Immature natural killer cell (primary cell): ENCODE results near the gene SGCD. TPM values are rescaled to one million over a fixed set of nuclear protein-coding genes. Genes with fewer than 3 reads are reported as not detected.

ENCODE experiments used
- DNase-seq, 3 donors: peaks; one replicate each; pipeline ENCODE4 v3.0.0; 2022; ENCODE audit warnings: mixed read lengths in 1 of 3
- H3K27ac Mint-ChIP-seq, 6 donors: one replicate each; pipeline ENCODE4 v1.8.0; 2020; ENCODE audit warnings: mixed read lengths in 6 of 6, mild to moderate bottlenecking in 5 of 6, inconsistent platforms in 4 of 6, moderate library complexity in 3 of 6
- H3K27me3 Mint-ChIP-seq, 3 donors: one replicate each; pipeline ENCODE4 v1.8.0; 2020 to 2021; ENCODE audit warnings: low read depth in 3 of 3, mild to moderate bottlenecking in 3 of 3, mixed read lengths in 3 of 3, moderate library complexity in 3 of 3, inconsistent platforms in 1 of 3
- H3K36me3 Mint-ChIP-seq, 3 donors: one replicate each; pipeline ENCODE4 v1.8.0; 2020; ENCODE audit warnings: mixed read lengths in 3 of 3, inconsistent platforms in 2 of 3, mild to moderate bottlenecking in 2 of 3
- H3K4me1 Mint-ChIP-seq, 2 donors: one replicate each; pipeline ENCODE4 v1.8.0; 2020; ENCODE audit warnings: inconsistent platforms in 2 of 2, mild to moderate bottlenecking in 2 of 2, mixed read lengths in 2 of 2, moderate library complexity in 1 of 2
- H3K4me3 Mint-ChIP-seq, 5 donors: one replicate each; pipeline ENCODE4 v1.8.0; 2020; ENCODE audit warnings: mild to moderate bottlenecking in 5 of 5, mixed read lengths in 5 of 5, inconsistent platforms in 3 of 5, moderate library complexity in 3 of 5
- H3K9me3 Mint-ChIP-seq, 6 donors: one replicate each; pipeline ENCODE4 v1.8.0; 2020; ENCODE audit warnings: mild to moderate bottlenecking in 6 of 6, mixed read lengths in 6 of 6, inconsistent platforms in 4 of 6, moderate library complexity in 3 of 6
- polyA plus RNA-seq, 3 donors: library from polyadenylated mRNA; unstranded; fragments of 300-500 nt; fragmentation: Illumina TruSeq; gene quantifications; one replicate each; pipeline ENCODE4 v1.2.3, GENCODE V29; 2021

Gene SGCD
- polyA plus RNA-seq, 3 donors from 2014 or later: 0.09 to 0.34 TPM; not detected in 1

DNA sequence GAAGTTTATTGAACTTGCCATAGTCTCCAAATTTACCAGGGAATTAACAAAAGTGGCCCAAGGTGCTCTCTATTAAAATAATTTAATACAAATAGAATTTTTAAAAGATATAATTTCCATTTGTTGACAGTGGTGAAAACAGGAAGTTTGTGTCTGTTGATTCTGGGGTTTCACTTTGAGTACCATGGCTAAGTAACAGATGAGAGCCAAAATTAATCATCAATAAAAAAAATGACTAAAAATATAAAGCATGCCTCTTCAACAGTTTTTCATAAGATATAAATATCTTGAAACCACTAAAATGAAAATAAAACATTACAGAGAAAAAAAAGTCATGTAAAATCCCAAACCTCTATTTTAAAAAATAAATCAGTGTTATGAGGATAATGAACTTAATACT is 49.8 kb downstream of the SGCD start:
- no peaks in the 10 kb centered on the region for H3K4me1 Mint-ChIP-seq
- peaks cover 0 to 3% (median 0%) of the 10 kb centered on the region in 3 donors for H3K36me3 Mint-ChIP-seq
- DNase-seq: no peak
- no peak overlapping the region for H3K4me3 Mint-ChIP-seq
- no peaks in the 10 kb centered on the region for H3K9me3 Mint-ChIP-seq
- H3K27me3 Mint-ChIP-seq: peaks cover 1 to 4% (median 2%) of the 10 kb centered on the region in 3 donors
- H3K27ac Mint-ChIP-seq: no peak overlapping the region

DNA sequence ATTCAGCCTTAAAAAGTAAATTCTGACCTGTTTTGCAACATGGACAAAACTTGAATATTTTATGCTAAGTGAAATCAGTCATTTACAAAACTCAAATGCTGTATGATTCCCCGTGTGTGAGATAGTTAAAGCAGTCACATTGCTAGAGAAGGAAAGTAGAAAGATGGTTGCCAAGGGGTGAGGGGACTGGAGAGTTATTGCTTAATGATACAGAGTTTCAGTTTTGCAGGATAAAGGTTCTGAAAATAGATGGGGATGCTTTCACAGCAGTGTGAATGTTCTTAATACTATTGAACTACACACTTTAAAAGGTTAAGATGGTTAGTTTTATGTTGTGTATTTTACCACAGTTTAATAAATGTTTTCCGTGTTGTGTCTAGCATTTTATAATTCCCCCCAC is 51.2 kb downstream of the SGCD start:
- no peak for DNase-seq
- H3K4me1 Mint-ChIP-seq: no peaks in the 10 kb centered on the region
- H3K4me3 Mint-ChIP-seq: no peak overlapping the region
- no peak overlapping the region for H3K27ac Mint-ChIP-seq
- peaks cover 0 to 3% (median 0%) of the 10 kb centered on the region in 3 donors for H3K36me3 Mint-ChIP-seq
- H3K9me3 Mint-ChIP-seq: no peaks in the 10 kb centered on the region
- H3K27me3 Mint-ChIP-seq: peaks cover 1 to 4% (median 2%) of the 10 kb centered on the region in 3 donors

DNA sequence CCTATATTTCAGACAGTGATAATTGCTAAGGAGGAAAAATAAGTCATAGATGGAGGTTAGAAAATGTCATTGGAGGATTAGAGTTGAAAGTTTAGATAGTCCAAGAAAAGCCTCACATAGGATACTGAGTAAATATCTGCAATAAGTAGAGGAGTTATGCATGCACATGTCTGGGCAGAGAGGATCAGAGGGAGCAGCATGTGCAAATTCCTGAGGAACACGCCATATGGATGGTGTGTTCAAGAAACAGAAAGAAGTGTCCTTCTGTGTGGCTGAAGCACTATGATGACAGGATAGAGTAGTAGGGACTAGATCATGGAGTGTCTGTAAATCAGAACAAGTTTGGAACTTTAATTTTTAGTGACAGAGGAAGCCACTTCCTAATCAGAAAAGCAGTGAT is 52.2 kb downstream of the SGCD start:
- DNase-seq: no peak
- H3K27ac Mint-ChIP-seq: no peak overlapping the region

DNA sequence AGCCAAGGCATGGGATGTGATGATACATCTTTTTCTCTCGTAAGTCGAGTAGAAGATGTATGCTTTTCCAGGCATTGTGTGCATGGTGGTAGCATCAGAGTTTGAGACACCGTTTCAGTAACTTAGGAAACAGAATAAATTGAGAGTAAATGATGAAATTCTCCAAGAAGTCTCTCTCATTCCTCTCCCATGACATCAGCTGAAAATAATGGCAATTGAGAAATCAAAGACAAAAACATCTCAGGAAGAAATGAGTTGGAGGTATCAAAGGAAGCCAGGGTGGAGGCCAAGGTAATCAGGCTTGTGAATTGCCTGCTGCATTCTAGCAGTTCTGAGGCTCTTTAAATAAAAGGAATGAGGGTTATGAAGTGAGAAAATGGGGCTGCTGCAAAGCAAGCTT is 53.9 kb downstream of the SGCD start:
- Mint-ChIP-seq H3K36me3 (no peaks in the 10 kb centered on the region), H3K4me3 (no peak overlapping the region), H3K4me1 (no peaks in the 10 kb centered on the region), H3K27ac (no peak overlapping the region), H3K9me3 (no peaks in the 10 kb centered on the region), H3K27me3 (peaks cover 1 to 4% (median 2%) of the 10 kb centered on the region in 3 donors)
- no peak for DNase-seq

More for the DNA sequence above, 52.2 kb downstream of the SGCD start:
- Mint-ChIP-seq H3K27me3 (peaks cover 1 to 4% (median 2%) of the 10 kb centered on the region in 3 donors), H3K36me3 (peaks cover 0 to 3% (median 0%) of the 10 kb centered on the region in 3 donors), H3K4me3 (no peak overlapping the region), H3K4me1 (no peaks in the 10 kb centered on the region), H3K9me3 (no peaks in the 10 kb centered on the region)

DNA sequence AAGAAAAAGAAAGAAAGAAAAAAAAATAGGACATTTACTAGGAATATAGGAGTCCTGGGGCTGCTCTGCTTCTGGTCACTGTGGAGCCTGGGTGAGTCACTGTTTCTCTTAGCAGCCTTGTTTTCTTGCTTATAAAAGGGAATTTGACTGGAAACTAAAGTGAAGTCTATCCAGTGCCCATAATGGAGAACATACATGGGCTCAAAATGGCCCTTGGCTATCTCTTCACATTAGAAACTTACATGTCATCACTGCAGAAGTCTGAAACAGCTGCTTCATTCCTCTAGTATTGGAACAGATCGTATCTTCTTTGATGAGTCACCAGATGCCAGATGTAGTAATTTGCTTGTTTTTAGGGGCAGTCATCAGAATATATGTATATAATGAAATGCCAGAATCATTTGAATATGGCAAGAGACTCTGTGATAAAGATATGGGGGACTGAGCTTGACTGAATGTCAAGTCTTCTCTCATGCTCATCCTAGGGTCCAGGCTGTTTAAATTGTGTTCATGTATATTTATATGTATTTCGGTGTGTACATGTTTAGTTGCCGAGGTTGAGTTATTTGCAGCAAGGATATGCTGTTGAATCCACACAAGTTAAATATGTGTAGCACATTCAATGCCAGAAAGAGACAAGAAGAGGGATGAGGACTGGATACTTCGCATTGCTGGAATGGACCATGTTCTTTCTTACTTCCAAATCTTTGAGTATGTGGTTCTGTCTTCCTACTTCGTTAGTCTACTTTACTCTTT is 56.7 kb downstream of the SGCD start:
- no peak overlapping the region for H3K27ac Mint-ChIP-seq
- H3K9me3 Mint-ChIP-seq: no peaks in the 10 kb centered on the region
- H3K4me1 Mint-ChIP-seq: no peaks in the 10 kb centered on the region
- no peak overlapping the region for H3K4me3 Mint-ChIP-seq
- peaks cover 0 to 1% (median 0%) of the 10 kb centered on the region in 3 donors for H3K27me3 Mint-ChIP-seq
- DNase-seq: no peak
- no peaks in the 10 kb centered on the region for H3K36me3 Mint-ChIP-seq

DNA sequence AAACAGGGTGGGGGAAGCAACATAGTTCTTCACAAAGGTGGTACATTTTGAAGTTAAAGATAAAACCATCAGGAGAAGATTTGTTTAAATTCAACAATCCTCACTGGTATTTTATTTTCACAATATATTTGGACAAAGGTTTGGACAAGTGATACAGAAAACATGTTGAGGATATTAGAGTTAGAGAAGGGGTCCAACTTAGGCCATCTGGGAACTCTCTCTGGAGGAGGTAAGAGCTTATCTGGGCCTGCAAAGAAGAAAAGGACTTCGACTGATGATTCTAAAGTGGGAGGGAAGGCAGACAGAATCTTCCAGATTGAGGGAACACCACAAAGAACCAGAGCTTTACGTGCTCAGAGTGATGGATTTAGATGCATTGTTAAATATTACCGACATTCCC is 58.5 kb downstream of the SGCD start:
- Mint-ChIP-seq H3K36me3 (no peaks in the 10 kb centered on the region), H3K27me3 (peaks cover 0 to 5% (median 0%) of the 10 kb centered on the region in 3 donors), H3K27ac (no peak overlapping the region), H3K4me3 (no peak overlapping the region), H3K9me3 (no peaks in the 10 kb centered on the region), H3K4me1 (no peaks in the 10 kb centered on the region)
- DNase-seq: no peak

DNA sequence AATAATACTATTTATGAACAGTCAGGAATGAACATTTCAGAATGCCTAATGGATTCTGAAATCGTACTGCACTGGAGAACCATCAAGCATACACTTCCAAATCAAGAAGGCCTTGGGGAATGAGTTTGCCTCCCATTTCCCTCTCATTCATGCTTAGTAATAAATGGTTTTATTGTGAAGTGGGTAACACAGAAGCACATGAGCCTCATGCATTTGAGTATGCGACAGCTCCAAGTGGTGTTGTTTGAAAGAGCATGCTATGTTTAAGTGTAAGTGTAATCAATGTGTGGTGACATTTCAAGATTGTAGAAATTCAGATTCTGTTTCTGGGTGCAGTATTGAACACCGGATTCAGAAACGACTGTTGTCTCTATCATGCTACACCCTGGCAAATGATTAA is 60.0 kb downstream of the SGCD start:
- no peak overlapping the region for H3K4me3 Mint-ChIP-seq
- peaks cover 0 to 5% (median 2%) of the 10 kb centered on the region in 3 donors for H3K27me3 Mint-ChIP-seq
- no peak overlapping the region for H3K27ac Mint-ChIP-seq
- H3K4me1 Mint-ChIP-seq: no peaks in the 10 kb centered on the region
- no peaks in the 10 kb centered on the region for H3K36me3 Mint-ChIP-seq
- H3K9me3 Mint-ChIP-seq: no peaks in the 10 kb centered on the region
- no peak for DNase-seq

DNA sequence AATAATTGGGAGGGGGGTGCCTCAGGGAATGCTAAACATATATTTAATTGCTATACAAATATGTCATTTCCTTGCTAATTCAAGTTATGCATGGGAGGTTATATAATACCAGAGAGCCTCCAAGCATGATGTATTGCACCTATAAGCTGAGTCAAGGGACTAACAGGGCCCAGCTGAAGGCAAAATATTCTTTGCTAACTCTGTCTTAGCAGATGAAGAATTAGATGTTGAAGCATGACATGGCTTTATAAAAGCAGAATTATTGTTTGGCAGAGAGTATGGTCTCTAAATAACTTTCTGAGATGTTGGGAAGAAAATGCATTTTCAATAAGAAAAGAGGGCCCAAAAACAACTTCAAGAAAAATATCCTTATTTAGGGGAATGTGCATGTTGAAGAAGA is 60.4 kb downstream of the SGCD start:
- no peak for DNase-seq
- peaks cover 0 to 5% (median 2%) of the 10 kb centered on the region in 3 donors for H3K27me3 Mint-ChIP-seq
- no peak overlapping the region for H3K4me3 Mint-ChIP-seq
- no peaks in the 10 kb centered on the region for H3K4me1 Mint-ChIP-seq
- H3K27ac Mint-ChIP-seq: no peak overlapping the region
- no peaks in the 10 kb centered on the region for H3K9me3 Mint-ChIP-seq
- H3K36me3 Mint-ChIP-seq: no peaks in the 10 kb centered on the region

DNA sequence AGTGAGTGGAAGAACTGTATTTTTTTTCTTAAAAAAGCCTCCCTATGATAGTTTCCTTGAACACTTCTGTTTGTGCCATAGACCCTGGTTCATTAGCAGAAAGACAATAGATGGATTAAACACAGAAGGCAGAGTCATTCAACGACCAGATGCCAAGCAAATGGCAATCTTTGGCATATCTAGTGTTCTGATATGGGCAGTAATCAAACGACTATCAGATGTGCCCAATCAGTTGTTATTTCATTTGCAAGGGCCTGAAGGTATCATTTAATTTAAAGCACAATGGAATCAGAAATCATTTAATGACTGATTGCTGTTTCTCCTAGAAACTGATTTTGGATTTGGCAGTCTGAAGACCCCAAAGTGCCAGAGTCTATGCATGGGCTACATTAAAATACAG is 61.3 kb downstream of the SGCD start:
- Mint-ChIP-seq H3K4me1 (no peaks in the 10 kb centered on the region), H3K36me3 (no peaks in the 10 kb centered on the region), H3K9me3 (no peaks in the 10 kb centered on the region), H3K27ac (no peak overlapping the region), H3K27me3 (peaks cover 0 to 5% (median 2%) of the 10 kb centered on the region in 3 donors), H3K4me3 (no peak overlapping the region)
- no peak for DNase-seq

DNA sequence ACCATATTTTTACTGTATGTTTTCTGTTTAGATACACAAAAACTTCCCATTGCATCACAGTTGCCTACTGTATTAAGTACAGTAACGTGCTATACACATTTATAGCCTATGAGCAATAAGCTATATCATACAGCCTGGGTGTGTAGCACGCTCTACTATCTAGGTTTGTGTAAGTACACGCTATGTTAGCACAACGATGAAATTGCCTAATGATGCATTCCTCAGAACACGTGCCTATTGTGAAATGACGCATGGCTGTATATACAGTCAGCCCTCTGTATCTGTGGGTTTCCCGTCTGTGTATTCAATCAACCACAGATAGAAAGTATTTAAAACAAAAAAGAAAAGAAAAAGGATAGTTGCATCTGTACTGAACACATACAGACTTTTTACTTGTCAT is 64.2 kb downstream of the SGCD start:
- Mint-ChIP-seq H3K4me3 (no peak overlapping the region), H3K36me3 (no peaks in the 10 kb centered on the region), H3K4me1 (no peaks in the 10 kb centered on the region), H3K27me3 (peaks cover 0 to 5% (median 4%) of the 10 kb centered on the region in 3 donors), H3K27ac (no peak overlapping the region), H3K9me3 (no peaks in the 10 kb centered on the region)
- no peak for DNase-seq

DNA sequence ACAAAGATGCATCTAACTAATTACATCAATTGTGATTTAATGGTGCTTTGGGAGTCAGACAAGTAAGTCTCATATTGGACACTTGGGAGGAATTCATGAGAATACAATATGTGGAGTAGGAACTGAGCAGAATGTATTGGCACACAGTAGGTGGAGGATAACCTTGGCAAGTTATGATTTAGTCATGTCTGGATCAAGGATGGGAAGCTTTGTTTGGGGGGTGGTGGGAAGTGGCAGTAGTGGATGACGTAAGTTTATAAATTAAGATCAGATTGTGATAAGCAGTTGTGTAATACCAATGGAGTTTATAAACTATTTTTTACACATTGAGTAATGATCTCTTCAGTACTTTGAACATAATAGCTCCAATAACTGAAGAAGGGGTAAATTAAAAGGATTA is 67.0 kb downstream of the SGCD start:
- Mint-ChIP-seq H3K9me3 (no peaks in the 10 kb centered on the region), H3K36me3 (no peaks in the 10 kb centered on the region), H3K27me3 (peaks cover 0 to 4% (median 3%) of the 10 kb centered on the region in 3 donors), H3K27ac (no peak overlapping the region), H3K4me1 (no peaks in the 10 kb centered on the region), H3K4me3 (no peak overlapping the region)
- DNase-seq: no peak

DNA sequence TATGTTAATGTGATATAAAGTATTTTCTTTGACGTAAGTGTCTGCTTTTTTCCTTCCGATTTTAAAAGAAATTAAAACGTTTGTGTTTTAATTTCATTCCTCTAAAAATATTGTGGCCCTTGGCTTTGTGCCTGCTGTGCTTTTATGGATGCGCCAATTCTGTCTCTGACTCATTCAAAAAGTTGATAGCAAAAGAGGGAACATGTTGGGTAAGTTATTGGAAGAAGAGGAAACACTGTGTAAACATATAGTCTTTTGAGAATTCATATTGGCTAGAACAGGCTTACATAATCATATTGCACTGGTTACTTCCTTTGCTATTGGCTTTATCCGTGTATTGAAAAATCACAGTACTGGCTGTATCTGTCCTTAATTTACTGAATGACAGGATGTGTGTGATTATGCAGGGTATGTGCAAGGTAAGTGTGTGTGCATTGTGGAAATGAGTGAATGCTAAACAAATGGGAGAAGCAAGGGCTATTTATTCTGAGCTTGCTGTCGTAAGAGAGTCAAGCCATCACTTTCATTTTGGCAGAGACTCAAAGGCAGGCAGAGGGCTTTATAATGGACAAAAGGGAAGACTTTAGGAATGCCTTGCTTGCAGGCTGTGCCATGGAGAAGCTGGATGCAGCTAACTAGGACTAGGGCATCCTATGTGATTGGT is 67.8 kb downstream of the SGCD start:
- Mint-ChIP-seq H3K36me3 (no peaks in the 10 kb centered on the region), H3K4me1 (no peaks in the 10 kb centered on the region), H3K9me3 (no peaks in the 10 kb centered on the region), H3K27me3 (peaks cover 0 to 4% (median 3%) of the 10 kb centered on the region in 3 donors), H3K27ac (no peak overlapping the region), H3K4me3 (no peak overlapping the region)
- no peak for DNase-seq

DNA sequence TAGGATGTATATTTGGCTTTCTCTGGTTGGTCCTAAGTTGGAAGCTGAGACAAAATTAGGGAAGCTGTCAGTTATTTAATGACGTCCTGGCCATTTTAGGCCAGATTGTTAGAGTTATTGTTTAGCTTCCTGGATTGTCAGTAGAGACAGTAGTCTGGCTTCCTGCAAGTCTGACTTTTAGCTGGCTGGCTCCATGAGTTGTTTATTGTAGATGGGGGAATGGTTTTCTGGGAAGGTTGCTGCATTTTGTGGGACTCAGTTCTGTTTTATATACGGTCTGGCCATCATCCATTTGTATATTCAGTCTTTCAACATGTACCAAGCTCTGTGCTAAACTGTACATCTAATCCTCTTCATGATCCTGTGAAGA is 68.3 kb downstream of the SGCD start:
- peaks cover 0 to 4% (median under 1%) of the 10 kb centered on the region in 3 donors for H3K27me3 Mint-ChIP-seq
- H3K4me1 Mint-ChIP-seq: no peaks in the 10 kb centered on the region
- no peak overlapping the region for H3K27ac Mint-ChIP-seq
- DNase-seq: no peak
- H3K36me3 Mint-ChIP-seq: no peaks in the 10 kb centered on the region
- H3K9me3 Mint-ChIP-seq: no peaks in the 10 kb centered on the region
- H3K4me3 Mint-ChIP-seq: no peak overlapping the region

DNA sequence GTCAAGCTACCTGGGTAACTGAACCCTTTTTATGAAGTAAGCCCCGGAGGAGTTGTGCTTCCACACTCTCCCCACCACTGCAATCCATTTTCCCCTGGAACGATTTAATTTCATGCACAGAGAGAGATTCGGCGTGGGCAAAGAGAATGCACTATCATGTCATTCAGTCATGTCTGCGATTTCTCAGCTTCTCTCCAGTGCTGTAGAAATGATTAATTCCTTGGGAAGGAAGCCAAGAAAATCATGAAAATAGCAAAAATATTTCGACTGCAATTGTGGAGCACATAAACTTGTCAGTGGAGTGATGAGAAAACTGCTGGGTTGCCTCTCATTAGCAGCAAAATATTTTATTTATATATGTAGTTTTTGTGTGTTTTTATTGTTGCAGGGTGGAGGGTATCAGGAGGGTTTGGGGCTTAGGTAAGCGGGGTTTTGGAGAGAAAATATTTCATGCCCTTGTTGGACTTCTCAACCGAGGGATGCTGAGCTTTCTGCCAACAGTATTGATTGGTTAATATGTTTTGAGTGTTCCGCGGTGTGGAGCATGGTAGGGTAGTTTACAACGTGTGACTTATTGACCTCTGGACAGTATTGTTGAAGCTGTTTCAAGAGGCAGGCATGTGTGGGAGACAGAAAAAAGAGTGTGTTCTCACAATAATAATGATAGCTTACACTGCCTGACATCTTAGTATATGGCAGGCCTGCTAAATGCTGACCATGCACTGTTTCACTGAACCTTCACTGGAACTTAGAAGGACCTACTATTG is 69.3 kb downstream of the SGCD start:
- Mint-ChIP-seq H3K27me3 (peaks cover 0 to 2% (median 0%) of the 10 kb centered on the region in 3 donors), H3K9me3 (no peaks in the 10 kb centered on the region), H3K4me3 (no peak overlapping the region), H3K36me3 (no peaks in the 10 kb centered on the region), H3K27ac (no peak overlapping the region), H3K4me1 (no peaks in the 10 kb centered on the region)
- no peak for DNase-seq
